Measurements from ENCODE around the gene POLE.

Gene POLE

GRCh38 chr12:132675757-132676432, 11.2 kb downstream of the POLE start:
- DNase-seq (ENCODE audit: low read depth), result no peak

- no peak for DNase-seq (ENCODE audit: low read depth)
Observed at GRCh38 chr12:132674561-132674960, 12.6 kb downstream of the POLE start.

- DNase-seq (ENCODE audit: low read depth), result no peak
Observed at GRCh38 chr12:132673288-132674179, 13.6 kb downstream of the POLE start.

GRCh38 chr12:132672678-132673077, 14.5 kb downstream of the POLE start:
- DNase-seq (ENCODE audit: low read depth), result no peak

GRCh38 chr12:132672116-132672515, 15.0 kb downstream of the POLE start:
- DNase-seq (ENCODE audit: low read depth), result no peak

GRCh38 chr12:132669166-132669879, 17.8 kb downstream of the POLE start:
- no peak for DNase-seq (ENCODE audit: low read depth)

GRCh38 chr12:132668191-132669088, 18.7 kb downstream of the POLE start:
- no peak for DNase-seq (ENCODE audit: low read depth)

GRCh38 chr12:132665794-132666193, 21.3 kb downstream of the POLE start:
- DNase-seq (ENCODE audit: low read depth), result no peak

GRCh38 chr12:132665149-132665491, 22.0 kb downstream of the POLE start:
- no peak for DNase-seq (ENCODE audit: low read depth)

GRCh38 chr12:132664206-132665148, 22.7 kb downstream of the POLE start:
- DNase-seq (ENCODE audit: low read depth), result no peak

GRCh38 chr12:132662901-132663755, 24.0 kb downstream of the POLE start:
- no peak for DNase-seq (ENCODE audit: low read depth)

GRCh38 chr12:132661972-132662371, 25.2 kb downstream of the POLE start:
- DNase-seq (ENCODE audit: low read depth), result no peak

GRCh38 chr12:132660996-132661395, 26.1 kb downstream of the POLE start:
- DNase-seq (ENCODE audit: low read depth), result no peak

- no peak for DNase-seq (ENCODE audit: low read depth)
Observed at GRCh38 chr12:132660052-132660451, 27.1 kb downstream of the POLE start.

- DNase-seq (ENCODE audit: low read depth), result no peak
Observed at GRCh38 chr12:132659146-132659545, 28.0 kb downstream of the POLE start.

GRCh38 chr12:132658149-132658894, 28.8 kb downstream of the POLE start:
- DNase-seq (ENCODE audit: low read depth), result no peak

GRCh38 chr12:132657004-132657727, 30.0 kb downstream of the POLE start:
- DNase-seq (ENCODE audit: low read depth), result no peak

- no peak for DNase-seq (ENCODE audit: low read depth)
Observed at GRCh38 chr12:132653567-132654290, 33.4 kb downstream of the POLE start.
